ENCODE data around the gene CD300LF. TPM values are rescaled to one million over a fixed set of nuclear protein-coding genes. Genes with fewer than 3 reads are reported as not detected.

Gene CD300LF
- total RNA-seq, 1 experiment from 2014 or later, result not detected

DNA sequence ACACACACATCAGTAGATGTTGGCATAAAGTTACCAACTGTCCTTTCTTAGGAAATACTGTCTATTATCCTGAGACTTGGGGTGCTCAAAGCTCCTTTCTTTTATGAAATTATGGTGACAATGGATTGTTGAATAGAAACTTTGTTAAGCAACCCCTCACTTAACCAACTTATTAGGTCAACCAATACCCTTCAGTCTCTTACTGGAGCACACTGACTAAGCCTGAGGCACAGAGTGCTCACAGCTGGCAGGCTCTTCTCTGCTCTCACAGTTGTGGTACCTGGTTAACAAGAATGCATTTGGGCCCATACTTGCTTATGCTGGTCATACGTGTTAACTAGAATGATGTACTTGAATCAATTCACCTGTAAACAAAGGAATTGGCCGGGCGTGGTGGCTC is 24.8 kb downstream of the CD300LF start:
- DNase-seq (ENCODE audit: low spot score), result no peak

DNA sequence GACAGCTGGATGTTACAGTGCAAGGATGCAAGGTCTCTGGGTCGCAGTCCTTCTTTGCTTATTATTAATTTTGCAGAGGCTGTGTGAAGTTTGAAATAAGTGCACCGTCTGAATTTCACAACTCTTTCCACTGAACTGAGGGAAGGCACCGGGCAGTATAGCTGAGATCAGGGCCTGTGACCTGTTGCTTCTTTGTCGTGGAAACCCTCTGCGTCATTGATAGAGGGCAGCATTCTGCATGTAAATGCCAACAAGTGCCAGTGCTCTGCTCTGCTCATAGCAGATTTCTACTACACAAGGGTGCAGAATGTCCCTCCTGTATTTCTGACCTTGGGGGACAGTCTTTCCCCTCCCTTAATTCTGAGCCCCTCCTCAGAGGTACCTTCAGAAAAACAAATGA is 26.0 kb downstream of the CD300LF start:
- DNase-seq (ENCODE audit: low spot score), result peak; percentile 14

- no peak for DNase-seq (ENCODE audit: low spot score)
Measured at GRCh38 chr17:74682471-74683190, 30.1 kb downstream of the CD300LF start.

DNA sequence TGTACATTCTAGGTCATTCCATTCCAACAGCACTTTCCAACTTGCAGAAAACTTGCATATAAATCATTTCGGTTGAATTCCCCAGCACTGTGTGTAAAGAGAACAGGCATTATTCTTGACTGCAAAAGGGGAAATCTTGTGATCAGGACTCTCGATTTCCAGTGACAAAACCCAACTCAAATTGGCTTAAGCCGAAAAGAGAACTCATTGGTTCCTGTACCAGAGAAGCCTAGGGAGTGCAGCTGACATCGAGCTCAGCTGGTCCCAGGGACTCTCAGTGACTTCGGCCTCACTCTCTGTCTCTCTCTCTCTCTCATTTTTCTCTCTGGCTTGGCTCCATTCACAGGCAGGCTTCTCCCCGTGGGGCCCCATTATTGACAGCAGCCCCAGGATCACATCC is 30.7 kb downstream of the CD300LF start:
- no peak for DNase-seq (ENCODE audit: low spot score)

- DNase-seq (ENCODE audit: low spot score), result no peak
Measured at GRCh38 chr17:74680941-74681340, 31.8 kb downstream of the CD300LF start.

GRCh38 chr17:74680213-74680612 is 32.5 kb downstream of the CD300LF start:
- DNase-seq (ENCODE audit: low spot score), result no peak

DNA sequence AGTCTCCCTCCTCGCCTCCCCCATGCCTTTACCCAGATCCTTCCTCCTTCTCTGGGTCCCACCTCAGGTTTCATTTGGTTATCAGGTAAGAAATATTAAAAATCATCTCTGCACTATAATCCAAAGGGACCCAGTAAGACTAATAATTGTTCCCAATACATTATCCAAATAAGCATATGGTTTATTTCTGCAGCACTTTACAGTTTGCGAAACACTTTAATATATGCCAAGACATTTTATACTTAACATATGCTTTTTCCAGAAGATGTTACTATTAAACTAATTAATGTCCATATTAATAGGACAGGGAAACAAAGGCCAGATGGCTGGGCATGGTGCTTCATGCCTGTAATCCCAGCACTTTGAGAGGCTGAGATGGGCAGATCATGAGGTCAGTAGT is 33.3 kb downstream of the CD300LF start:
- no peak for DNase-seq (ENCODE audit: low spot score)

DNA sequence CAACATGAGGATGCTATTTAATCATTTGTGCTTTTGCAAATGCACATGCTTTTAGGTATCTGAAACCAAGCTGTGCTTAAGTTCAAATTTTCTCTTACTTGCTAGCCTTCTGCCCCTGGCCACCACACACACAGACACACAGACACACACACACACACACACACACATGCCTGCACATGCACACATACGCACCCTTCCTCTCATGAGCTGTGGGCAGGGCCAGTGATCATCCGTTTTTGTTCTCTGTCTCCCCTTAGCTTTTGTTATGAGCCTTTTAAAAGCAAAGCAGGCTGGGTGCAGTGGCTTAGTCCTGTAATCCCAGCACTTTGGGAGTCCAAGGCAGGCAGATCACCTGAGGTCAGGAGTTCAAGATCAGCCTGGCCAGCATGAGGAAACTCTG is 34.2 kb downstream of the CD300LF start:
- DNase-seq (ENCODE audit: low spot score), result no peak

DNA sequence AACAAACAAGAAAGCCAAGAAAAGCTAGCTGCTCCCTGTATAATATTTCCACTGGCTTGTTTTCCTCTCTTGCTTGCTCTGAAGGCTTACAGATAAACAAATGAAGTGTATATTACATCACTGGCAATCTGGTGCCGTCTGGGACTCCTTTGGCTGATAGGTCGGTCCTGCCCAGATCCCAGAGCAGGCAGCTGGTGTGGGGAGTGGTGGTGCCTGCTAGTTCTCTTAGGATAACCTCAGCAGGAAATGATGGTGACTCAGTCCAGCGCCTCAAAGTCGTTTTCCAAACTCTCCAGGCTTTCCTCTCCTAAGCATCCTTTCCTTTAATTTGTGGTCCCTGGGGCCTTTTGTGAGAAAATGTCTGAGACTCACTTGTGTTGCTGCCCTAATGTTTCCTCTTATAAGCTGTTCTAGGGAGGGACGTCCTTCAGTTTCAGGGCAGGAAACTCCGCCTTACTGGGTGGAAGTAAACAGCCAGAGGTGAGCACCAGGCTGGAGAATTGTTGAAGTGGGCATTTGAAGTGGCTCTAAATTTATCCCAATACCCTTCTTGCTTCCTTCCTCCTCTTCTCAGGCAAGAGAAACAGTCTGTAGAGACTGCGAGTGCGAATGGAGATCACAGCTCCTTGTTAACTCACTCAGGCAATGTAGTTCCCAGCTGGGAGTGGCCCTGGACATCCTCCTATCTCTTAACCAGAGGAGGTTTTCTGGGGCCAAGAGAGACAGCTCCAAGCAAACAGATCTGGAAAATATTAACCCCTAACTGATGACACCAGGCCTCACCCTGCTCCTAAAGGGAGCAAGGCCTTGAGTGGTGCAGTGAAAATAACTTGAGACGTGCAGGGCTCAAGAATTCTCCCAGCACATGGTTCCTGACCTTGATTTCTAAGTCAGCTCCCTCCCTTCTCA is 34.9 kb downstream of the CD300LF start:
- no peak for DNase-seq (ENCODE audit: low spot score)

- no peak for DNase-seq (ENCODE audit: low spot score)
Measured at GRCh38 chr17:74671031-74671771, 41.5 kb downstream of the CD300LF start.

- no peak for DNase-seq (ENCODE audit: low spot score)
Measured at GRCh38 chr17:74670329-74670728, 42.4 kb downstream of the CD300LF start.

GRCh38 chr17:74663561-74663960 is 49.2 kb downstream of the CD300LF start:
- no peak for DNase-seq (ENCODE audit: low spot score)

DNA sequence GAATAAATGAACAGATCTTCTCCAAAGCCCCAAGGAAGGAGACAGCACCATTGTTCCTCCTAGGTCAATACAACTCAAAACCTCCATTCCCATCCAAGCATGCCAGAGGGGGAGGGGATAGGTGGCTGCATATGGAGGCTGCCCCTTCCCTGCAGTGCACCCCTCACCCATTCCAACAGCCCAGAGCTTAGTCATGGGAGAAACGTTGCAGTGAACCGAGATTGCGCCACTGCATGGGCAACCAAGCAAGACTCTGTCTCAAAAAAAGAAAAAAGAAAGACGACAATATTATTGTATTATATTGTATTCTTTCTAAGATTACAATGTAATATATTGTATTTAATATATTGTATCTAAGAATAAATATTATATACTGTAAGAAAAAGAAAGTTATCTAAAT is 52.8 kb downstream of the CD300LF start:
- DNase-seq (ENCODE audit: low spot score), result no peak

GRCh38 chr17:74658620-74659019 is 54.1 kb downstream of the CD300LF start:
- no peak for DNase-seq (ENCODE audit: low spot score)

- DNase-seq (ENCODE audit: low spot score), result no peak
Measured at GRCh38 chr17:74654742-74655141, 58.0 kb downstream of the CD300LF start.

DNA sequence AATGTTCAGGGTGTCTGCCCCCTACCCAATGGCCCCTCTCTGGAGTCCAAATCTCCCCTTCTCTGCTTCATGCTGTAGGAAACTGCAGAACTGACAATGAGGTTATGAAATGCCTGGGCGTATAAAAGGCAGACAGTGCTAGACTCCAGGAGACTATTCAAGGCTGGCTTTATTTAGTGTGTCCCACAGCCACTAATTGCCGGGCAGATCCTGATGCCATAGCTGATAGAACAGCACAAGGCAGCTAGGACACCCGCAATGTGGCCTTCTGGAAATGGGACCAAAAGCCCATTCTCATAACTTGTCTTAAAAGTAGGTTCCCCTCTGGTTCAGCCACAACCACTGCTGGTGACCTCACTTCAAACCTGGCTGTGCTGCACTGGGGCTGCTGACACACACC is 60.7 kb downstream of the CD300LF start:
- no peak for DNase-seq (ENCODE audit: low spot score)

GRCh38 chr17:74649909-74650308 is 62.8 kb downstream of the CD300LF start:
- DNase-seq (ENCODE audit: low spot score), result no peak

GRCh38 chr17:74647871-74648672 is 64.7 kb downstream of the CD300LF start:
- DNase-seq (ENCODE audit: low spot score), result no peak

GRCh38 chr17:74646231-74646630 is 66.5 kb downstream of the CD300LF start:
- peak; percentile 41 for DNase-seq (ENCODE audit: low spot score)

DNA sequence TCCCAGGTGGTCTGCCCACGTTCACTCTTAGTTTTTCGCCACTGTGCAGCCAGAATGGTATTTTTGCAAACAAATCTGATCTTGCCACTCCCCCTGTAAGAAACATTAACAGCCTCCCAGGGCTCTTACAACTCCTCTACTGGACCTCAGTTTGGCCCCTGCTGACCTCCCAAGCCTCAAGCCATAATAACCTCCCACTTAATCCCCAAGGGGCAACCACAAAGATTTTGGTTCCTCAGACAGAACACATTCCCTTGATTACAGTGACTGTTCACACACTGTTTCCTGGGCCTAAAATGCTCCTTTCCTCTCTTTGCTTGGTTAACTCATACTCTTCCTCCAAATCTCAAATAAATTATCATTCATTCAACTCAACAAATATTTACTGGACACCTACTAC is 67.7 kb downstream of the CD300LF start:
- no peak for DNase-seq (ENCODE audit: low spot score)

DNA sequence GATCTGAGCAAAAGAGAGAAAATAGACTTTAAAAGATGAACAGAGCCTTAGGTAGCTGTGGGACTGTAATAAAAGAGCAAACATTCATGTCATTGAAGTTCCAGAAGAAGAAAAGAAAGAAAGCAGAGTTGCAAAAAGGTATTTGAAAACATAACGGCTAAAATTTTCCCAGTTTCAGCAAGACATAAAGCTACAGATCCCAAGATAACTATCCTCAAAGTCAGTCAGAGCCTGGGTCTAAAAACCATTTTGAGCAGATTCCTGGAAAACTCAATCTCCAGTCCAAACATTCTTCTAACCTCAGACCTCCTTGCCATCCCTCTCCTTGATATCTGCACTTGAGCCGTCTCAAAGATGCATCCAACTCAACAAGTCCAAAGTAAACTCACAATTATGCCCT is 68.3 kb downstream of the CD300LF start:
- DNase-seq (ENCODE audit: low spot score), result no peak

Measured in HT-29 (cell line).